GM12865 (cell line): ENCODE results near the gene SLC22A5.

Experiments used
- DNase-seq: peaks from one replicate; pipeline ENCODE4 v3.0.0; 2010; ENCODE audit warnings: low read depth
- H3K4me3 ChIP-seq: 2 replicates; pipeline ENCODE4 v1.5.1; 2011; ENCODE audit warnings: mild to moderate bottlenecking, low read depth, low read length, control low read depth
- CTCF ChIP-seq: IDR thresholded peaks from 2 replicates; pipeline ENCODE4 v1.5.1; 2011; ENCODE audit warnings: low read length, control low read depth, low read depth, inconsistent platforms; ENCODE audit not compliant: insufficient read depth; ENCODE audit errors: missing control alignments

The SLC22A5 gene

GRCh38 chr5:132327252-132327955 lies 42.1 kb upstream of the SLC22A5 start:
- DNase-seq, result no peak
- H3K4me3 ChIP-seq, result no peak overlapping the region
- no peak for TF ChIP-seq CTCF

GRCh38 chr5:132334812-132335211 lies 34.7 kb upstream of the SLC22A5 start:
- no peak for DNase-seq
- no peak overlapping the region for H3K4me3 ChIP-seq
- TF ChIP-seq CTCF, result no peak

- no peak for DNase-seq
- no peak for TF ChIP-seq CTCF
- H3K4me3 ChIP-seq, result no peak overlapping the region
Observed at GRCh38 chr5:132335402-132335801, 34.1 kb upstream of the SLC22A5 start.

GRCh38 chr5:132339502-132339901 lies 30.0 kb upstream of the SLC22A5 start:
- DNase-seq, result no peak
- no peak for TF ChIP-seq CTCF
- no peak overlapping the region for H3K4me3 ChIP-seq

GRCh38 chr5:132342291-132343180 lies 27.0 kb upstream of the SLC22A5 start:
- no peak for DNase-seq
- TF ChIP-seq CTCF, result no peak
- no peak overlapping the region for H3K4me3 ChIP-seq

GRCh38 chr5:132344775-132345514 lies 24.6 kb upstream of the SLC22A5 start:
- no peak overlapping the region for H3K4me3 ChIP-seq
- TF ChIP-seq CTCF, result no peak
- no peak for DNase-seq
